Stomach smooth muscle (tissue), 2 donors: ENCODE measurements around the gene CCDC63.
"Not testable (repeated sequence)": the region's sequence is repeated elsewhere in the genome, so short reads cannot be mapped to it uniquely, and the experiment has no call there.

Experiments used
- H3K27ac ChIP-seq: one replicate; pipeline ENCODE4 v1.7.0; 2013; ENCODE audit warnings: mild to moderate bottlenecking, low read length, inconsistent platforms
- H3K27me3 ChIP-seq, 2 donors: one replicate each; pipeline ENCODE4 v1.7.0; 2013; ENCODE audit warnings: low read length in 2 of 2; ENCODE audit not compliant: insufficient read depth in 2 of 2, control insufficient read depth in 1 of 2
- H3K36me3 ChIP-seq, 2 donors: one replicate each; pipeline ENCODE4 v1.7.0; 2013; ENCODE audit warnings: low read length in 2 of 2; ENCODE audit not compliant: control insufficient read depth in 2 of 2, insufficient read depth in 2 of 2
- H3K4me1 ChIP-seq: one replicate; pipeline ENCODE4 v1.7.0; 2013; ENCODE audit warnings: low read length; ENCODE audit not compliant: control insufficient read depth, insufficient read depth
- H3K4me3 ChIP-seq, 2 donors: one replicate each; pipeline ENCODE4 v1.7.0; 2013; ENCODE audit warnings: low read length in 2 of 2
- H3K9ac ChIP-seq, 2 donors: one replicate each; pipeline ENCODE4 v1.7.0; 2013; ENCODE audit warnings: low read length in 2 of 2, mild to moderate bottlenecking in 1 of 2
- H3K9me3 ChIP-seq, 2 donors: one replicate each; pipeline ENCODE4 v1.7.0; 2013; ENCODE audit warnings: low read length in 2 of 2; ENCODE audit not compliant: control insufficient read depth in 2 of 2
- donor health status: healthy.
- donor health status: Pancreatic carcinoma.

The CCDC63 gene

GRCh38 chr12:110857954-110858353 is 11.2 kb downstream of the CCDC63 start:
- H3K4me3 ChIP-seq, H3K9ac ChIP-seq, H3K27ac ChIP-seq, H3K36me3 ChIP-seq, H3K4me1 ChIP-seq, H3K27me3 ChIP-seq, H3K9me3 ChIP-seq: not testable (repeated sequence)

- Histone ChIP-seq H3K4me3 (no peak overlapping the region), H3K9me3 (no peaks in the 10 kb centered on the region), H3K27ac (no peak overlapping the region), H3K9ac (no peak overlapping the region), H3K36me3 (no peaks in the 10 kb centered on the region), H3K4me1 (no peaks in the 10 kb centered on the region), H3K27me3 (no peaks in the 10 kb centered on the region)
Measured at GRCh38 chr12:110858848-110859247, 12.1 kb downstream of the CCDC63 start.

GRCh38 chr12:110860833-110861296 is 14.1 kb downstream of the CCDC63 start:
- Histone ChIP-seq H3K9me3 (no peaks in the 10 kb centered on the region), H3K27ac (no peak overlapping the region), H3K36me3 (no peaks in the 10 kb centered on the region), H3K9ac (no peak overlapping the region), H3K27me3 (no peaks in the 10 kb centered on the region), H3K4me1 (no peaks in the 10 kb centered on the region), H3K4me3 (no peak overlapping the region)

GRCh38 chr12:110861729-110862128 is 14.9 kb downstream of the CCDC63 start:
- no peak overlapping the region for H3K27ac ChIP-seq
- H3K9me3 ChIP-seq, result no peaks in the 10 kb centered on the region
- H3K9ac ChIP-seq, result no peak overlapping the region
- no peak overlapping the region for H3K4me3 ChIP-seq
- H3K36me3 ChIP-seq, result no peaks in the 10 kb centered on the region
- H3K27me3 ChIP-seq, result no peaks in the 10 kb centered on the region
- H3K4me1 ChIP-seq, result no peaks in the 10 kb centered on the region

- no peak overlapping the region for H3K9ac ChIP-seq
- no peaks in the 10 kb centered on the region for H3K9me3 ChIP-seq
- no peak overlapping the region for H3K4me3 ChIP-seq
- no peak overlapping the region for H3K27ac ChIP-seq
- no peaks in the 10 kb centered on the region for H3K36me3 ChIP-seq
- H3K4me1 ChIP-seq, result no peaks in the 10 kb centered on the region
- no peaks in the 10 kb centered on the region for H3K27me3 ChIP-seq
Measured at GRCh38 chr12:110862329-110862728, 15.5 kb downstream of the CCDC63 start.

- no peaks in the 10 kb centered on the region for H3K9me3 ChIP-seq
- H3K27ac ChIP-seq, result no peak overlapping the region
- no peaks in the 10 kb centered on the region for H3K36me3 ChIP-seq
- no peak overlapping the region for H3K4me3 ChIP-seq
- H3K27me3 ChIP-seq, result no peaks in the 10 kb centered on the region
- no peaks in the 10 kb centered on the region for H3K4me1 ChIP-seq
- H3K9ac ChIP-seq, result no peak overlapping the region
Measured at GRCh38 chr12:110863161-110863560, 16.4 kb downstream of the CCDC63 start.

- no peak overlapping the region for H3K27ac ChIP-seq
- H3K4me3 ChIP-seq, result no peak overlapping the region
- H3K36me3 ChIP-seq, result no peaks in the 10 kb centered on the region
- H3K9ac ChIP-seq, result no peak overlapping the region
- no peaks in the 10 kb centered on the region for H3K9me3 ChIP-seq
- H3K27me3 ChIP-seq, result no peaks in the 10 kb centered on the region
- no peaks in the 10 kb centered on the region for H3K4me1 ChIP-seq
Measured at GRCh38 chr12:110865521-110865920, 18.7 kb downstream of the CCDC63 start.

- Histone ChIP-seq H3K4me3 (no peak overlapping the region), H3K27ac (no peak overlapping the region), H3K4me1 (no peaks in the 10 kb centered on the region), H3K9me3 (peaks cover 0 to 3% of the 10 kb centered on the region in 2 donors), H3K9ac (no peak overlapping the region), H3K27me3 (no peaks in the 10 kb centered on the region), H3K36me3 (no peaks in the 10 kb centered on the region)
Measured at GRCh38 chr12:110869026-110869425, 22.2 kb downstream of the CCDC63 start.

- H3K9me3 ChIP-seq, result peaks cover 0 to 3% of the 10 kb centered on the region in 2 donors
- H3K27ac ChIP-seq, result no peak overlapping the region
- no peaks in the 10 kb centered on the region for H3K27me3 ChIP-seq
- no peak overlapping the region for H3K9ac ChIP-seq
- H3K4me3 ChIP-seq, result no peak overlapping the region
- no peaks in the 10 kb centered on the region for H3K4me1 ChIP-seq
- no peaks in the 10 kb centered on the region for H3K36me3 ChIP-seq
Measured at GRCh38 chr12:110869803-110870202, 23.0 kb downstream of the CCDC63 start.

- Histone ChIP-seq H3K27me3 (no peaks in the 10 kb centered on the region), H3K9me3 (peaks cover 0 to 3% of the 10 kb centered on the region in 2 donors), H3K27ac (no peak overlapping the region), H3K4me1 (no peaks in the 10 kb centered on the region), H3K36me3 (no peaks in the 10 kb centered on the region), H3K9ac (no peak overlapping the region), H3K4me3 (no peak overlapping the region)
Measured at GRCh38 chr12:110872100-110872499, 25.3 kb downstream of the CCDC63 start.

GRCh38 chr12:110874351-110874750 is 27.6 kb downstream of the CCDC63 start:
- H3K4me1 ChIP-seq, result no peaks in the 10 kb centered on the region
- no peaks in the 10 kb centered on the region for H3K36me3 ChIP-seq
- peaks cover 0 to 3% of the 10 kb centered on the region in 2 donors for H3K9me3 ChIP-seq
- no peaks in the 10 kb centered on the region for H3K27me3 ChIP-seq
- H3K9ac ChIP-seq, result no peak overlapping the region
- no peak overlapping the region for H3K27ac ChIP-seq
- H3K4me3 ChIP-seq, result no peak overlapping the region
